PC-3 (cell line): ENCODE results near the gene CYBC1.

Source experiments
- EZH2 ChIP-seq: fragments of 300-600 bp; sonication (generic); IDR thresholded peaks from one replicate; pipeline ENCODE4 v1.6.1; 2017; ENCODE audit warnings: antibody characterized with exemption, mild to moderate bottlenecking, low read length; ENCODE audit not compliant: unreplicated experiment
- EZH2phosphoT487 ChIP-seq: fragments of 300-600 bp; sonication (generic); IDR thresholded peaks from 2 replicates; pipeline ENCODE4 v1.6.1; 2018; ENCODE audit warnings: mild to moderate bottlenecking, antibody characterized with exemption, low read length, borderline replicate concordance
- TF ChIP-seq, protein P1 (sequence below): fragments of 300-600 bp; sonication (generic); conservative IDR thresholded peaks from 2 replicates; pipeline ENCODE4 v1.5.1; 2017; ENCODE audit warnings: antibody characterized with exemption, low read depth, mild to moderate bottlenecking, low read length

DNA sequence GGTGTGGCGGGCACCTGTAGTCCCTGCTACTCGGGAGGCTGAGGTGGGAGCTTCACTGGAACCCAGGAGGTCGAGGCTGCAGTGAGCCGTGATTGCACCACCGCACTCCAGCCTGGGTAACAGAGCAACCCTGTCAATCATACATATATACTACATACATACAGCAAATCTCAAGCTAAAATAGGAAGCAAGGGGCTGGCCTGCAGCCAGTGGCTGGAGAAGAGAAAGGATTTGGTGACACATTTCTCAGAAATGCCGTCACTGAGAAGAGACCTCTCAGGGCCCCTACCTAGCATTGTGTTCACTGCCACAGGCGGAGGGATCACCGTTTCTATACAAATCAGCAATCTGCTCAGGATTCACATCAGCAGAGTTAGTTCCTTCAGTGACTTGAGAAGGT is 24.9 kb upstream of the CYBC1 start:
- TF ChIP-seq EZH2, result no peak
- TF ChIP-seq, protein P1, sequence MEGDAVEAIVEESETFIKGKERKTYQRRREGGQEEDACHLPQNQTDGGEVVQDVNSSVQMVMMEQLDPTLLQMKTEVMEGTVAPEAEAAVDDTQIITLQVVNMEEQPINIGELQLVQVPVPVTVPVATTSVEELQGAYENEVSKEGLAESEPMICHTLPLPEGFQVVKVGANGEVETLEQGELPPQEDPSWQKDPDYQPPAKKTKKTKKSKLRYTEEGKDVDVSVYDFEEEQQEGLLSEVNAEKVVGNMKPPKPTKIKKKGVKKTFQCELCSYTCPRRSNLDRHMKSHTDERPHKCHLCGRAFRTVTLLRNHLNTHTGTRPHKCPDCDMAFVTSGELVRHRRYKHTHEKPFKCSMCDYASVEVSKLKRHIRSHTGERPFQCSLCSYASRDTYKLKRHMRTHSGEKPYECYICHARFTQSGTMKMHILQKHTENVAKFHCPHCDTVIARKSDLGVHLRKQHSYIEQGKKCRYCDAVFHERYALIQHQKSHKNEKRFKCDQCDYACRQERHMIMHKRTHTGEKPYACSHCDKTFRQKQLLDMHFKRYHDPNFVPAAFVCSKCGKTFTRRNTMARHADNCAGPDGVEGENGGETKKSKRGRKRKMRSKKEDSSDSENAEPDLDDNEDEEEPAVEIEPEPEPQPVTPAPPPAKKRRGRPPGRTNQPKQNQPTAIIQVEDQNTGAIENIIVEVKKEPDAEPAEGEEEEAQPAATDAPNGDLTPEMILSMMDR, result no peak
- TF ChIP-seq EZH2phosphoT487, result no peak
